Upper lobe of left lung (tissue), 6 donors: ENCODE measurements around the gene SMIM9. TPM values are rescaled to one million over a fixed set of nuclear protein-coding genes. Genes with fewer than 3 reads are reported as not detected.
"Not testable (repeated sequence)": the region's sequence is repeated elsewhere in the genome, so short reads cannot be mapped to it uniquely, and the experiment has no call there.

Experiments used
- ATAC-seq, 2 donors: fragments of 200-7000 bp; cut with Tn5 transposase; one replicate each; pipeline ENCODE4 v1.9.1; 2022; ENCODE audit warnings: mild to moderate bottlenecking in 2 of 2, moderate library complexity in 2 of 2; ENCODE audit not compliant: low FRiP score in 2 of 2
- DNase-seq, 2 donors: peaks; one replicate each; pipeline ENCODE4 v3.0.0-alpha.2; 2019 to 2020
- H3K27ac ChIP-seq, 4 donors: fragments of 200-600 bp; sonication (generic); one replicate each; pipeline ENCODE4 v1.5.1; 2016 to 2019
- H3K27me3 ChIP-seq, 4 donors: fragments of 200-600 bp; sonication (generic); one replicate each; pipeline ENCODE4 v1.5.1; 2017 to 2019
- H3K36me3 ChIP-seq, 4 donors: fragments of 200-600 bp; sonication (generic); one replicate each; pipeline ENCODE4 v1.5.1; 2016 to 2019
- H3K4me1 ChIP-seq, 4 donors: fragments of 200-600 bp; sonication (generic); one replicate each; pipeline ENCODE4 v1.5.1; 2018 to 2019
- H3K4me3 ChIP-seq, 4 donors: fragments of 200-600 bp; sonication (generic); one replicate each; pipeline ENCODE4 v1.5.1; 2017 to 2019; ENCODE audit warnings: mild to moderate bottlenecking in 2 of 4, moderate library complexity in 1 of 4
- H3K9me3 ChIP-seq, 4 donors: fragments of 200-600 bp; sonication (generic); one replicate each; pipeline ENCODE4 v1.5.1; 2018 to 2019
- CTCF ChIP-seq, 6 experiments: fragments of 450-650 bp in 4 of 6; fragments of 200-600 bp in 2 of 6; sonication (generic) in 2 of 6; IDR thresholded peaks; one replicate each; pipeline ENCODE4 v1.5.1; 2016 to 2019; ENCODE audit warnings: antibody characterized with exemption in 6 of 6
- EP300 ChIP-seq, 4 donors: sonication (generic); formaldehyde crosslinking; IDR thresholded peaks; one replicate each; pipeline ENCODE4 v1.5.1; 2017; ENCODE audit warnings: antibody characterized with exemption in 4 of 4, control low read depth in 2 of 4
- POLR2A ChIP-seq, 4 donors: fragments of 450-650 bp; IDR thresholded peaks; one replicate each; pipeline ENCODE4 v1.5.1; 2016 to 2017; ENCODE audit warnings: antibody characterized with exemption in 4 of 4, mild to moderate bottlenecking in 2 of 4
- POLR2AphosphoS5 ChIP-seq, 2 donors: sonication (generic); formaldehyde crosslinking; IDR thresholded peaks; one replicate each; pipeline ENCODE4 v1.5.1; 2017; ENCODE audit warnings: antibody characterized with exemption in 2 of 2
- WGBS, 2 donors: methylation state at CpG; one replicate each; pipeline ENCODE4 v1.1.5; 2017 to 2018; 5-methylcytosine and 5-hydroxymethylcytosine counted together
- total RNA-seq, 6 donors: library from RNA; depleted of rRNA in 4 of 6; stranded (reverse); fragments of >200 nt in 4 of 6; gene quantifications; one replicate each; pipeline versions ENCODE4 v1.1.0 to v1.2.1, GENCODE V29; 2016 to 2021
- donor health status: DM: no; HTN: no; CAD: no; lungs with moderate emphysema.
- donor health status: DM: no; HTN: yes; CAD: no; lungs with severe emphysema.

Gene SMIM9
- total RNA-seq = 1 to 10 TPM in 1 of 6 donors, not detected in 5; 1.5 TPM

- 63 to 87% methylated on average over 3 of the region's 3 CpGs for WGBS, 2 donors
- no peak for ATAC-seq
- TF ChIP-seq POLR2AphosphoS5 (IDR thresholded peaks at IDR 0.05) (no peak), POLR2A (IDR thresholded peaks at IDR 0.05) (no peak), CTCF (IDR thresholded peaks at IDR 0.05) (no peak), EP300 (IDR thresholded peaks at IDR 0.05) (no peak)
- H3K4me3 ChIP-seq = no peak within 1 kb of the TSS
- no peak within 1 kb of the TSS for H3K27ac ChIP-seq
- H3K27me3 ChIP-seq = no peaks in the 10 kb centered on the region
- no peaks in the 10 kb centered on the region for H3K9me3 ChIP-seq
- H3K4me1 ChIP-seq = no peaks in the 10 kb centered on the region
- H3K36me3 ChIP-seq = no peaks in the 10 kb centered on the region
- no peak for DNase-seq
These were observed at the start of gene SMIM9 for GRCh38 chrX:154834562-154834961. Gene SMIM9, minus strand, starts transcription at chrX:154834662. Its CDS starts 3,806 bp downstream, at chrX:154830856.

DNA sequence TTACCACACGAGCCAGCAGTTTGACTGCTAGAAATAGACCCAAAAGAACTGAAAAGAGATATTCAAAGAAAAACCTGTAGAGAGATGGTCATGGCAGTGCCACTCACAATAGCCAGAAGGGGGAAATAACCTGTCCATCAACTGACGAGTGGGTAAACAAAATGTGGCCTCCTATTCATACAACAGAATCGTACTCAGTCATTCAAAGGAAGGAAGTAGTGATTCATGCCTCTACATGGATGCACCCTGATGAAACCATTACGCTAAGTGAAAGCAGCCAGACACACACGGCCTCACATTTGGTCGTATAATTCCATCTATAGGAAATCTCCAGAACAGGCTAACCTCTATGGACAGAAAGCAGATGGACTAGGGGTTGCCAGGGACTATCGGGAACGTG is 49.6 kb upstream of the SMIM9 start:
- H3K27ac ChIP-seq, H3K27me3 ChIP-seq, ATAC-seq, H3K4me1 ChIP-seq, H3K9me3 ChIP-seq, H3K36me3 ChIP-seq, DNase-seq, H3K4me3 ChIP-seq: not testable (repeated sequence)
- WGBS, 2 donors = no CpG with 5 or more reads among the region's 8 CpGs

DNA sequence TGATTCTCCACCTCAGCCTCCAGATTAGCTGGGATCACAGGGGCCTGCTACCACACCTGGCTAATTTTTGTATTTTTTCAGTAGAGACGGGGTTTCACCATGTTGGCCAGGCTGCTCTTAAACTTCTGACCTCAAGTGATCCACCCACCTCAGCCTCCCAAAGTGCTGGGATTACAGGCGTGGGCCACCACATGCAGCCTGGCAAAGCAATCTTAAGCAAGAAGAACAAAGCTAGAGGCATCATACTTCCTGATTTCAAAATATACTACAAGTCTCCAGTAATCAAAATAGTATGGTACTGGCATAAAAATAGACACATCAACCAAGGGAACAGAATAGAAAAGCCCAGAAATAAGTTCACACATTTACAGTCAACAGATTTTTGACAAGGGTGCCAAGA is 38.9 kb upstream of the SMIM9 start:
- TF ChIP-seq POLR2A (IDR thresholded peaks at IDR 0.05) (no peak), POLR2AphosphoS5 (IDR thresholded peaks at IDR 0.05) (no peak), EP300 (IDR thresholded peaks at IDR 0.05) (no peak), CTCF (IDR thresholded peaks at IDR 0.05) (no peak)
- no peak overlapping the region for H3K4me3 ChIP-seq
- no peaks in the 10 kb centered on the region for H3K36me3 ChIP-seq
- DNase-seq = no peak
- no peaks in the 10 kb centered on the region for H3K27me3 ChIP-seq
- WGBS, 2 donors = 45 to 60% methylated on average over 2 of the region's 2 CpGs
- peaks cover 0 to under 1% (median 0%) of the 10 kb centered on the region in 4 donors for H3K9me3 ChIP-seq
- no peaks in the 10 kb centered on the region for H3K4me1 ChIP-seq
- ATAC-seq = no peak
- no peak overlapping the region for H3K27ac ChIP-seq

DNA sequence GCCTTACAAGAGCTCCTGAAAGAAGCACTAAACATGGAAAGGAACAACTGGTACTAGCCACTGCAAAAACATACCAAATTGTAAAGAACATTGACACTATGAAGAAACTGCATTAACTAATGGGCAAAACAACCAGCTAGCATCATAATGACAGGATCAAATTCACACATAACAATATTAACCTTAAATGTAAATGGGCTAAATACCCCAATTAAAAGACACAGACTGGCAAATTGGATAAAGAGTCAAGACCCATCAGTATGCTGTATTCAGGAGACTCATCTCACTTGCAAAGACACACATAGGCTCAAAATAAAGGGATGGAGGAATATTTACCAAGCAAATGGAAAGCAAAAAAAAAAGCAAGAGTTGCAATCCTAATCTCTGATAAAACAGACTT is 34.1 kb upstream of the SMIM9 start:
- H3K27ac ChIP-seq, H3K36me3 ChIP-seq, H3K4me3 ChIP-seq, H3K27me3 ChIP-seq, ATAC-seq, DNase-seq, H3K4me1 ChIP-seq: not testable (repeated sequence)
- peaks cover 0 to 13% (median 0%) of the 10 kb centered on the region in 4 donors for H3K9me3 ChIP-seq

DNA sequence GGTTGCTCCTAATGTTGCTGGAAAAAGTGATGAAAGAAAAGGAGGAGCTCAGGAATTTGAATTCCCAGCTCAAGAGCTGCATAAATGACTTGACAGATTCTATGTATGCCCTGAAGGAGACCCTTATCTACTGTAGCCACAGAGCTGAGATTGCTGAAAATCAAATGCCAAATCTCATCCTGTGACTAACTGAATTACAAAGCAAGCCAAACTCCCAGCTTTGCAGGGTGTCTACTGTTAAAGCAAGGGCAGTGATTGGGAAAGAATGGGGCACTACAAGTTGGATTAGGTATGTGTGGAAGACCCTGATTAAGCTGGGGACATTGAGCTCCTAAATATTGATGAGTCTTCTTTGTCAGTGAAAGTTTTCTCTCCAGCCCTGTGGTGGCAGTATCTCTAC is 20.8 kb upstream of the SMIM9 start:
- Histone ChIP-seq H3K9me3 (no peaks in the 10 kb centered on the region), H3K27me3 (no peaks in the 10 kb centered on the region), H3K4me3 (no peak overlapping the region), H3K36me3 (peaks cover 0 to 2% (median 0%) of the 10 kb centered on the region in 4 donors), H3K4me1 (no peaks in the 10 kb centered on the region), H3K27ac (no peak overlapping the region)
- ATAC-seq = no peak
- no peak for TF ChIP-seq POLR2AphosphoS5 (IDR thresholded peaks at IDR 0.05)
- no peak for DNase-seq

- WGBS, 2 donors = 74 to 96% methylated on average over 1 of the region's 1 CpG
- no peak for ATAC-seq
- no peaks in the 10 kb centered on the region for H3K36me3 ChIP-seq
These were observed 16.6 kb upstream of the SMIM9 start for GRCh38 chrX:154850957-154851611.

More at GRCh38 chrX:154850957-154851611, 16.6 kb upstream of the SMIM9 start:
- TF ChIP-seq POLR2AphosphoS5 (IDR thresholded peaks at IDR 0.05) (no peak), POLR2A (IDR thresholded peaks at IDR 0.05) (no peak), CTCF (IDR thresholded peaks at IDR 0.05) (no peak), EP300 (IDR thresholded peaks at IDR 0.05) (no peak)
- no peak overlapping the region for H3K27ac ChIP-seq
- H3K4me3 ChIP-seq = no peak overlapping the region
- H3K4me1 ChIP-seq = no peaks in the 10 kb centered on the region
- H3K27me3 ChIP-seq = no peaks in the 10 kb centered on the region
- H3K9me3 ChIP-seq = peaks cover 0 to 4% (median 0%) of the 10 kb centered on the region in 4 donors
- DNase-seq = no peak
